Fibroblast of mammary gland (primary cell): Measurements from ENCODE around the gene SORCS2.
A peak's percentile ranks its signal among the peaks of the same experiment; 100 is the strongest.
"Not testable (repeated sequence)": the region's sequence is repeated elsewhere in the genome, so short reads cannot be mapped to it uniquely, and the experiment has no call there.

Source experiments
- DNase-seq: peaks from one replicate; pipeline ENCODE4 v3.0.0-alpha.2; 2010; ENCODE audit warnings: low read depth
- H3K4me3 ChIP-seq: 2 replicates; pipeline ENCODE4 v1.5.1; 2011; ENCODE audit warnings: low read depth, mild to moderate bottlenecking, low read length, moderate library complexity; ENCODE audit not compliant: control insufficient read depth
- TF ChIP-seq, protein P1 (sequence below): conservative IDR thresholded peaks from 2 replicates; pipeline ENCODE4 v1.5.1; 2011; ENCODE audit warnings: low read depth, low read length, inconsistent platforms; ENCODE audit not compliant: control insufficient read depth, insufficient read depth

SORCS2 gene

DNA sequence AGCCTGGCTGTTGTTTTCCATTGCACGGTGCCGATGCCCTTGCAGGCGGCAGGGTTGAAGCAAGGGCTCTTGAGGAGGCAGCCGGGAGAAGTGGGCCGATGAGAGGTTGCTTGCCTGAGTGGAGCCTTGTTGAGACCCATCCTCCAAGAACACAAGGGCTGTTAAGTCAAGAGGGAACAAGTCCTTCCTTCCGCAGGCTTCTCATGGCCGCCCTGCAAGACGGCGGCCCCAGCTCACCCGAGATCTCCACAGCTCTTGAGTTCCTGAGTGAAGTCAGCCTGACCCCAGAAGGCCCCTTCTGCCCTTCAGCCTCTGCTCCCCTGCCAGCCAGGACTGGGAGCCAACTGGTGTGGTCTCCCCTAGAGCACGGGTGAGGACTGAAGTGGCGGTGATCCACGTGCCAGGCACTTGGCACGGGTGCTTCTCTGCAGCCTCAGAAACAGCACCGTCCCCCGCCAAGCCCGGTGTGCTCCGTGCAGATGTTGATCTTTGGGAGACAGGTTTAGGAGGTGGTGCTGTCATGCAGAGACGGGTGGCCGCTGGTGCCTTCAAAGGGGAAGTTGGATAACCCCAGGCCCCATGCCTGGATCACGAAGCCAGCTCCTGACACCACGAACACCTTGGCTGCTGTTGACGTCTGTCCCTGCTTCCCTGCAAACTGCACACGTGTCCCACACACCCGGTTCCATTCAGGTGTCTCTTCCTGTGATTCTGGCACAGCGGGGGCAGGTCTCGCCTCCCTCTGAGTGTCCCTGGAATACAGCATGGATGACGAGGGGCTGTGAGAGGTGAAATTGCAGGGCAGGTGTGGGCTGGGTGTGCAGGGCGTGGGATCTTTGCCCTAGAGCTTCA, 406.8 kb downstream of the SORCS2 start:
- no peak overlapping the region for H3K4me3 ChIP-seq
- TF ChIP-seq, protein P1, sequence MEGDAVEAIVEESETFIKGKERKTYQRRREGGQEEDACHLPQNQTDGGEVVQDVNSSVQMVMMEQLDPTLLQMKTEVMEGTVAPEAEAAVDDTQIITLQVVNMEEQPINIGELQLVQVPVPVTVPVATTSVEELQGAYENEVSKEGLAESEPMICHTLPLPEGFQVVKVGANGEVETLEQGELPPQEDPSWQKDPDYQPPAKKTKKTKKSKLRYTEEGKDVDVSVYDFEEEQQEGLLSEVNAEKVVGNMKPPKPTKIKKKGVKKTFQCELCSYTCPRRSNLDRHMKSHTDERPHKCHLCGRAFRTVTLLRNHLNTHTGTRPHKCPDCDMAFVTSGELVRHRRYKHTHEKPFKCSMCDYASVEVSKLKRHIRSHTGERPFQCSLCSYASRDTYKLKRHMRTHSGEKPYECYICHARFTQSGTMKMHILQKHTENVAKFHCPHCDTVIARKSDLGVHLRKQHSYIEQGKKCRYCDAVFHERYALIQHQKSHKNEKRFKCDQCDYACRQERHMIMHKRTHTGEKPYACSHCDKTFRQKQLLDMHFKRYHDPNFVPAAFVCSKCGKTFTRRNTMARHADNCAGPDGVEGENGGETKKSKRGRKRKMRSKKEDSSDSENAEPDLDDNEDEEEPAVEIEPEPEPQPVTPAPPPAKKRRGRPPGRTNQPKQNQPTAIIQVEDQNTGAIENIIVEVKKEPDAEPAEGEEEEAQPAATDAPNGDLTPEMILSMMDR: no peak
- DNase-seq: no peak

DNA sequence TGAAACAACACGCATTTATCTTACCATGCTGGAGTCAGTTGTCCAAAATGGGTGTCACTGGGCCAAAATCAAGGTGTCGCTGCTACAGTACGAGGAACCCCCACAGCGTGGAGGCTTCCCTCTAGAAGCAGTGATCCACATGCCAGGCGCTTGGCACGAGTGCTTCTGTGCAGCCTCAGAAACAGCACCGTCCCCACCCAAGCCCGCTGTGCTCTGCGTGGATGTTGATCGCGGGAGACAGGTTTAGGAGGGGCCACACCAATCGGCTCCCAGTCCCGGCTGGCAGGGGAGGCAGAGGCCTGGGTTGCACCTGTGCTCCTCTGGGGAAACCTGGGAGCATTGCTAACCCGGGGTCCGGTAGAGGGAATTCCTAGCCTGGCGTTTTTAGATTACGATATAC, 407.9 kb downstream of the SORCS2 start:
- H3K4me3 ChIP-seq: no peak overlapping the region
- DNase-seq: no peak
- TF ChIP-seq, protein P1: no peak

DNA sequence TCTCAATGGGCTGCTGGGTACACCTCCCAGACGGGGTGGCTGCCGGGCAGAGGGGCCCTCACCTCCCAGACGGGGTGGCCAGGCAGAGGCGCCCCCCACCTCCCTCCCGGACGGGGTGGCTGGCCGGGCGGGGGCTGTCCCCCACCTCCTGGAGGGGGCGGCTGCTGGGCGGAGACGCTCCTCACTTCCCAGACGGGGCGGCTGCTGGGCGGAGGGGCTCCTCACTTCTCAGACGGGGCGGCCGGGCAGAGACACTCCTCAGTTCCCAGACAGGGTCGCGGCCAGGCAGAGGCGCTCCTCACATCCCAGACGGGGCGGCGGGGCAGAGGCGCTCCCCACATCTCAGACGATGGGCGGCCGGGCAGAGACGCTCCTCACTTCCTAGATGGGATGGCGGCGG, 409.8 kb downstream of the SORCS2 start:
- DNase-seq, H3K4me3 ChIP-seq: not testable (repeated sequence)

DNA sequence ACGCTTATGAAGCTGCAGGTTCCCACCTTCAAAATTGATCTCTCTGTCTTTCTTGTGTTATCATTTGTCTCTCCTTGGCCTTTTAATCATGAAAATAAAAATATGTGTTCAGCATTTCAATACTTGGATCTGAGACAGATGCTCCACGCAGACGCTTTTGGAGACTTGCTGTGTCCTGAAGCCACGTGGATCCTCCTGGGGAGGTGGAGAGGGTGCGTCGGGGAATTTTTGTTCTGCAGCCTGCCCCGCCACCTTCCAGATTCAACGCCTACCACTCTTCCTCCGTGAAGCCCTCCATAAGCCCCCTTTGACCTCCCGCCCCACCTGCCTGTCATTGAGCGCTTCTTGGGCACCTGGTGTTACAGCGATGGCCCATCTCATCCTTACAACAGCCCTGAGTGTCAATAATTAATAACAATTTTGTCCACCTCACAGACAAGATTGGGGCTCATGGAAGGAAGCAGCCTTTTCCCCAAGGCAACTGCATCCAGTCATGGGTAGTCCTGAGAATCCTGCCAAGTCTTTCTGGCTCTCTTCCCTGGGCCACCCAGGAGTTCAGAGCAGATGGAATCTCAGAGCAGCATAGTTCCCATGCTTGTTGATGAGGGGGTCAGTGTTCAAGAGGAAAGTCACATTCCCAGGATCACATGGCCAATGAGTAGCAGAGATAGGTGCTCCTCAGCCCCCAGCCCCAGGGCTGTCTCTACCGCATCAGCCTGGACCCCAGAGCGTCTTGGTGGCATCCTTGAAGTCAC, 415.0 kb downstream of the SORCS2 start:
- TF ChIP-seq, protein P1: no peak
- DNase-seq: peak; percentile 12
- H3K4me3 ChIP-seq: no peak overlapping the region

DNA sequence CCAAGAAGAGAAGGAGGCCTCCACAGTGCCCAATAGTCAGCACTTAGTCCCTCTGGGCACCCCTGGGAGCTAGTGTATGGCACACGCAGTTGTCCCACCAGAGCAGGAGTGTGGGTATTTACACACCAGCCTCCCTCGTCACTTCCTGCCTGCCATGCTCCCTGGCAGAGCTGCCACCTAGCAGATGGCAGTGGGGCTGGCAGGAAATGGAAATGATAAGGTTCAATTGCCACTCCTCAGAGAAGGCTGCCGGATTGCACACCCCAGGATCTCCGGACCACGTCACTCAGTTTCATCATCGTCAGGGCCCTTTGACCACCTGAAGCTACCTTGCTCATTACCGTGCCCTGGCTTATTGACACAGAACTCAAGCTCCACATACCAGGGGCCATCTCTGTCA, 415.7 kb downstream of the SORCS2 start:
- DNase-seq: no peak
- TF ChIP-seq, protein P1: no peak
- no peak overlapping the region for H3K4me3 ChIP-seq

DNA sequence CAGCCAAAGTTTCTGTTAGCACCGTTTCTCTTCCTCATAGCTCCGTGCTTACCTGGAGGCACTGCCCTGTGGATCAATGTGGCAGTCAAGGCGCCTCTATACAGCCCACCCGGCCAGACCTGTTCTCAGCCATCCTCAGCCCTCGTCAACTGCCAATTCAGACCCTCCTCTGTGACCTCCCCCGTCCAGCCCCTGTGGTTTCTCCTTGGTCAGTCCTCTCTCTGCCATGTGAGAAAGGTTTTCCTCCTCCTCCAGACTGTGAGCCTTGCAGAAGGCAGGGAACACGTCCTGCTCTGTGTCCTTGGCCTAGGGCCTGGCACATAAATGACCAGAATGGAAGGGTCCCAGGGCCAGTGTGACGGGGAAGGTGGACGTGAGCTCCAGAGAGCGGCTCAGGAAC, 417.0 kb downstream of the SORCS2 start:
- no peak overlapping the region for H3K4me3 ChIP-seq
- TF ChIP-seq, protein P1: no peak

DNA sequence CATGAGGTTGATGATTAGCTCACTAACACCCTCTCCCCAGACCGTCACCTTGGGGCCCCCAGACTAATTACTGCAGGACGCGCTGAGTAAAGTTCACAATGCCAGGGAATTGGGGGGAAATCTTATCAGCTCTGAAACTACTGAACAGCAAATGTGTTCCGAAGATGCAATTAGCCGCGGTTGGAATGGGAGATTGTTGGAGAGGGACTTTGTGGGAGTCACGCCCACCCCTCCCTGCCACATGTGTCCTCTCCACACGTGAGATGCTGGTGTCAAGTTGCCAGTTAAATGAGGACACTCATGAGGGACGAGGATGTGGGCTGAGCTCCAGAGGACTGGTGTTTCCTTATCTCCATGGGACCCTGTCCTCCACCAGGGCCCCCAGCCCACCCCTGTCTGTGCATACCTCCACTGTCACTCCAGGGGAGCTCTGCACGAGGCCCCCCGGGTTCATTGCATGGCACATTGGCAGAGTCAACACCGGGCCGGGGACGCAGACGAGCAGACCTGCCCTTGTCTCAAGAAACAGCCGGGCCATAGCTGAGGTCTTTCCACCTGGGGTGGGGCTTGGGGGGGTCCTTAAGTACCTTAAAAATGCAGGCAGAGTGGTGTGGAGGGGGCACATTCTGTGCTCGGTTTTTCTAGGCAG, 417.8 kb downstream of the SORCS2 start:
- no peak overlapping the region for H3K4me3 ChIP-seq
- no peak for DNase-seq
- TF ChIP-seq, protein P1: no peak

More for the DNA sequence above, 417.0 kb downstream of the SORCS2 start:
- DNase-seq: no peak
